OCI-LY1 (cell line): ENCODE results near the gene RETN.

Experiments used
- EZH2 ChIP-seq: fragments of 200-600 bp; sonication (generic), shearing (Covaris generic); IDR thresholded peaks from 2 replicates; pipeline ENCODE4 v1.8.0; 2017; ENCODE audit warnings: borderline replicate concordance, mixed run types, mild to moderate bottlenecking, antibody characterized with exemption, low read length, moderate library complexity, mixed read lengths
- TF ChIP-seq, protein P1 (sequence below): fragments of 200-600 bp; sonication (generic), shearing (Covaris generic); IDR thresholded peaks from 2 replicates; pipeline ENCODE4 v1.5.1; 2017; ENCODE audit warnings: mild to moderate bottlenecking, antibody characterized with exemption, low read length, moderate library complexity, mixed read lengths

DNA sequence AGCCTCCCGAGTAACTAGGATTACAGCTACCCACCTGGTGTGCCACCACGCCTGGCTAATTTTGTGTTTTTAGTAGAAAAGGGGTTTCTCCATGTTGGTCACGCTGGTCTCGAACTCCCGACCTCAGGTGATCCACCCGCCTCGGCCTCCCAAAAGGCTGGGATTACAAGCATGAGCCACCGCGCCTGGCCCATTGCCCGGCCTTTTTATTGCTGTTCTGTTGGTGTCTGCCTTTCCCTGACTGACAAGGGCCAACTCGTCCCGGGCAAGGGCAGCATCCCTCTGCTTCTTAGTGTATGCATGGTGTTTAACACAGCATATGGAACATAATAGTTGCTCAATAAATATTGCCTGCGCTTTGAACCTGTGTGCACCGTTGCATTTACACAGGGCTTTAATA, 6.2 kb upstream of the RETN start:
- TF ChIP-seq, protein P1, sequence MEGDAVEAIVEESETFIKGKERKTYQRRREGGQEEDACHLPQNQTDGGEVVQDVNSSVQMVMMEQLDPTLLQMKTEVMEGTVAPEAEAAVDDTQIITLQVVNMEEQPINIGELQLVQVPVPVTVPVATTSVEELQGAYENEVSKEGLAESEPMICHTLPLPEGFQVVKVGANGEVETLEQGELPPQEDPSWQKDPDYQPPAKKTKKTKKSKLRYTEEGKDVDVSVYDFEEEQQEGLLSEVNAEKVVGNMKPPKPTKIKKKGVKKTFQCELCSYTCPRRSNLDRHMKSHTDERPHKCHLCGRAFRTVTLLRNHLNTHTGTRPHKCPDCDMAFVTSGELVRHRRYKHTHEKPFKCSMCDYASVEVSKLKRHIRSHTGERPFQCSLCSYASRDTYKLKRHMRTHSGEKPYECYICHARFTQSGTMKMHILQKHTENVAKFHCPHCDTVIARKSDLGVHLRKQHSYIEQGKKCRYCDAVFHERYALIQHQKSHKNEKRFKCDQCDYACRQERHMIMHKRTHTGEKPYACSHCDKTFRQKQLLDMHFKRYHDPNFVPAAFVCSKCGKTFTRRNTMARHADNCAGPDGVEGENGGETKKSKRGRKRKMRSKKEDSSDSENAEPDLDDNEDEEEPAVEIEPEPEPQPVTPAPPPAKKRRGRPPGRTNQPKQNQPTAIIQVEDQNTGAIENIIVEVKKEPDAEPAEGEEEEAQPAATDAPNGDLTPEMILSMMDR = no peak
- TF ChIP-seq EZH2 = no peak
